Esophagus squamous epithelium (tissue), 4 donors: ENCODE data around the gene DENND4C.

Experiments used
- POLR2A ChIP-seq, 4 donors: fragments of 450-650 bp; IDR thresholded peaks; one replicate each; pipeline ENCODE4 v1.6.1; 2017; ENCODE audit warnings: antibody characterized with exemption in 4 of 4, mild to moderate bottlenecking in 4 of 4, moderate library complexity in 3 of 4
- TF ChIP-seq, protein P1 (sequence below), 6 experiments: fragments of 450-650 bp in 4 of 6; fragments of 200-600 bp in 2 of 6; sonication (generic) in 2 of 6; IDR thresholded peaks; one replicate each; pipeline ENCODE4 v1.5.1; 2016 to 2019; ENCODE audit warnings: antibody characterized with exemption in 6 of 6, mild to moderate bottlenecking in 4 of 6, moderate library complexity in 4 of 6

DNA sequence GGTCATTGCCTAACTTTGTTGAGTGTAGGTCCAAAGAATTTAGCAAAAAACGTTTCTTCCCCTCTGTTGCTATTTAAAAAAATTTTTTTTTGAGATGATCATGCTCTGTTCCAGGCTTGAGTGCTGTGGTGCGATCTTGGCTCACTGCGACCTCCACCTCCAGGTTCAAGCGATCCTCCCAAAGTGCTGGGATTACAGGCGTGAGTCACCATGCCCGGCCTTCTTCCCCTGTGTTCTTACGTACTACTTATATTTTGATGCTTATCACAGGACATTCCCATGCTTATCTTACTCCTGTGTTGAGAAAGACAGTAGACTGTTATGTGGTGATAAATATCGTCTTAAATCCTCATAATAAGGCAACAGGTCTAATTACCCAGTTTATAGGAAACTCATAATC, 180.8 kb downstream of the DENND4C start:
- no peak for TF ChIP-seq POLR2A (IDR thresholded peaks at IDR 0.05)
- TF ChIP-seq, protein P1, sequence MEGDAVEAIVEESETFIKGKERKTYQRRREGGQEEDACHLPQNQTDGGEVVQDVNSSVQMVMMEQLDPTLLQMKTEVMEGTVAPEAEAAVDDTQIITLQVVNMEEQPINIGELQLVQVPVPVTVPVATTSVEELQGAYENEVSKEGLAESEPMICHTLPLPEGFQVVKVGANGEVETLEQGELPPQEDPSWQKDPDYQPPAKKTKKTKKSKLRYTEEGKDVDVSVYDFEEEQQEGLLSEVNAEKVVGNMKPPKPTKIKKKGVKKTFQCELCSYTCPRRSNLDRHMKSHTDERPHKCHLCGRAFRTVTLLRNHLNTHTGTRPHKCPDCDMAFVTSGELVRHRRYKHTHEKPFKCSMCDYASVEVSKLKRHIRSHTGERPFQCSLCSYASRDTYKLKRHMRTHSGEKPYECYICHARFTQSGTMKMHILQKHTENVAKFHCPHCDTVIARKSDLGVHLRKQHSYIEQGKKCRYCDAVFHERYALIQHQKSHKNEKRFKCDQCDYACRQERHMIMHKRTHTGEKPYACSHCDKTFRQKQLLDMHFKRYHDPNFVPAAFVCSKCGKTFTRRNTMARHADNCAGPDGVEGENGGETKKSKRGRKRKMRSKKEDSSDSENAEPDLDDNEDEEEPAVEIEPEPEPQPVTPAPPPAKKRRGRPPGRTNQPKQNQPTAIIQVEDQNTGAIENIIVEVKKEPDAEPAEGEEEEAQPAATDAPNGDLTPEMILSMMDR (IDR thresholded peaks at IDR 0.05): no peak
